ENCODE data around the gene OR51D1. TPM values are rescaled to one million over a fixed set of nuclear protein-coding genes. Genes with fewer than 3 reads are reported as not detected.

The OR51D1 gene
- total RNA-seq, 1 donor from 2014 or later: not detected

GRCh38 chr11:4664786-4665185 is 27.5 kb downstream of the OR51D1 start:
- intact Hi-C loops (cut with DNase I): no loop called here
- DNase-seq (no peak), ATAC-seq (no peak)
- Histone ChIP-seq H3K27ac (no peak overlapping the region), H3K36me3 (no peaks in the 10 kb centered on the region), H3K4me1 (no peaks in the 10 kb centered on the region), H3K9me3 (no peaks in the 10 kb centered on the region), H3K27me3 (ENCODE audit: low read depth) (no peaks in the 10 kb centered on the region), H3K4me3 (no peak overlapping the region)
- TF ChIP-seq CTCF (IDR thresholded peaks at IDR 0.05): no peak

- no peak overlapping the region for H3K4me3 ChIP-seq
- no peak for TF ChIP-seq CTCF (IDR thresholded peaks at IDR 0.05)
- H3K9me3 ChIP-seq: no peaks in the 10 kb centered on the region
Observed at GRCh38 chr11:4665424-4665823, 28.1 kb downstream of the OR51D1 start.

GRCh38 chr11:4671741-4672140 is 34.5 kb downstream of the OR51D1 start:
- no peak for DNase-seq
- no peaks in the 10 kb centered on the region for H3K4me1 ChIP-seq
- no peak overlapping the region for H3K4me3 ChIP-seq
- intact Hi-C loops (cut with DNase I): no loop called here
- ATAC-seq: no peak
- no peaks in the 10 kb centered on the region for H3K36me3 ChIP-seq
- no peak for TF ChIP-seq CTCF (IDR thresholded peaks at IDR 0.05)
- H3K27ac ChIP-seq: no peak overlapping the region
- no peaks in the 10 kb centered on the region for H3K27me3 ChIP-seq (ENCODE audit: low read depth)
- H3K9me3 ChIP-seq: no peaks in the 10 kb centered on the region

More at GRCh38 chr11:4665424-4665823, 28.1 kb downstream of the OR51D1 start:
- no peak for ATAC-seq
- intact Hi-C loops (cut with DNase I): no loop called here
- H3K36me3 ChIP-seq: no peaks in the 10 kb centered on the region
- DNase-seq: no peak
- H3K27ac ChIP-seq: no peak overlapping the region
- no peaks in the 10 kb centered on the region for H3K27me3 ChIP-seq (ENCODE audit: low read depth)
- H3K4me1 ChIP-seq: no peaks in the 10 kb centered on the region

- H3K27me3 ChIP-seq (ENCODE audit: low read depth): no peaks in the 10 kb centered on the region
- no peak overlapping the region for H3K27ac ChIP-seq
- no peaks in the 10 kb centered on the region for H3K9me3 ChIP-seq
- no peak for TF ChIP-seq CTCF (IDR thresholded peaks at IDR 0.05)
- no peaks in the 10 kb centered on the region for H3K36me3 ChIP-seq
- ATAC-seq: no peak
- H3K4me3 ChIP-seq: no peak overlapping the region
- no peak for DNase-seq
- intact Hi-C loops (cut with DNase I): no loop called here
- H3K4me1 ChIP-seq: no peaks in the 10 kb centered on the region
Observed at GRCh38 chr11:4672470-4672869, 35.2 kb downstream of the OR51D1 start.

- DNase-seq (no peak), ATAC-seq (no peak)
- Histone ChIP-seq H3K9me3 (no peaks in the 10 kb centered on the region), H3K27ac (no peak overlapping the region), H3K36me3 (no peaks in the 10 kb centered on the region), H3K4me3 (no peak overlapping the region), H3K27me3 (ENCODE audit: low read depth) (no peaks in the 10 kb centered on the region), H3K4me1 (no peaks in the 10 kb centered on the region)
- TF ChIP-seq CTCF (IDR thresholded peaks at IDR 0.05): no peak
- intact Hi-C loops (cut with DNase I): no loop called here
Observed at GRCh38 chr11:4673781-4674180, 36.5 kb downstream of the OR51D1 start.

- Histone ChIP-seq H3K27me3 (ENCODE audit: low read depth) (no peaks in the 10 kb centered on the region), H3K9me3 (no peaks in the 10 kb centered on the region), H3K27ac (no peak overlapping the region), H3K4me1 (no peaks in the 10 kb centered on the region), H3K4me3 (no peak overlapping the region), H3K36me3 (no peaks in the 10 kb centered on the region)
- no peak for DNase-seq
- TF ChIP-seq CTCF (IDR thresholded peaks at IDR 0.05): no peak
- intact Hi-C loops (cut with DNase I): no loop called here
- no peak for ATAC-seq
Observed at GRCh38 chr11:4677948-4678347, 40.7 kb downstream of the OR51D1 start.
